ENCODE results near the gene GTF2A1L.

GRCh38 chr2:48586433-48586832 is 31.2 kb upstream of the GTF2A1L start:
- no peak for TF ChIP-seq HDGF (IDR thresholded peaks at IDR 0.05; ENCODE audit: borderline replicate concordance)
- no peak for TF ChIP-seq SP1 (IDR thresholded peaks at IDR 0.05)
- TF ChIP-seq TARDBP (IDR thresholded peaks at IDR 0.05) = no peak
- no peak for TF ChIP-seq ELF4 (IDR thresholded peaks at IDR 0.05)
- TF ChIP-seq BHLHE40 (IDR thresholded peaks at IDR 0.05; ENCODE audit: borderline replicate concordance) = no peak
- no peak for TF ChIP-seq NFRKB (IDR thresholded peaks at IDR 0.05)
- TF ChIP-seq CTBP1 (IDR thresholded peaks at IDR 0.05; ENCODE audit: borderline replicate concordance) = no peak

Data from HEK293T (cell line).